Measurements from ENCODE around the gene UNC13B.

DNA sequence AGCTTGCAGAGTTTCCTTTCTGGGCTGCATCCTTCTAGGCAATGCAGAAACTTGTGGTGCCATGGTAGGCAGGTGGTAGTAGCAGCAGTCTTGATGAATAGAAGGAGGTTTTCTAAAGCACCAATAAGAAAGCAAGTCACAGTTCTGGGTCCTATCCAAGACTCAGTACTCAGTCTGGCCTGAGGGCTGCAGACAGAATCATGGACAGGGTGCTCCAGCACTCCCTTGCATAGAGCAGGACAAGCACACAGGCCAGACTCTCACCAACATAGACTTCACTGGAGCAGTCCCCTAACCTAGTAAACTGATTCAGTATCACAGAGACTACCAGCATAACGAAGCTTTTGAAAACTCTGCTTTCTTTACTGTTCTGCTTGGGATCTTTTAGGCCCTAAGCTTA lies 194.1 kb downstream of the UNC13B start:
- TF ChIP-seq POLR2A (IDR thresholded peaks at IDR 0.05), result no peak
- TF ChIP-seq, protein P1, sequence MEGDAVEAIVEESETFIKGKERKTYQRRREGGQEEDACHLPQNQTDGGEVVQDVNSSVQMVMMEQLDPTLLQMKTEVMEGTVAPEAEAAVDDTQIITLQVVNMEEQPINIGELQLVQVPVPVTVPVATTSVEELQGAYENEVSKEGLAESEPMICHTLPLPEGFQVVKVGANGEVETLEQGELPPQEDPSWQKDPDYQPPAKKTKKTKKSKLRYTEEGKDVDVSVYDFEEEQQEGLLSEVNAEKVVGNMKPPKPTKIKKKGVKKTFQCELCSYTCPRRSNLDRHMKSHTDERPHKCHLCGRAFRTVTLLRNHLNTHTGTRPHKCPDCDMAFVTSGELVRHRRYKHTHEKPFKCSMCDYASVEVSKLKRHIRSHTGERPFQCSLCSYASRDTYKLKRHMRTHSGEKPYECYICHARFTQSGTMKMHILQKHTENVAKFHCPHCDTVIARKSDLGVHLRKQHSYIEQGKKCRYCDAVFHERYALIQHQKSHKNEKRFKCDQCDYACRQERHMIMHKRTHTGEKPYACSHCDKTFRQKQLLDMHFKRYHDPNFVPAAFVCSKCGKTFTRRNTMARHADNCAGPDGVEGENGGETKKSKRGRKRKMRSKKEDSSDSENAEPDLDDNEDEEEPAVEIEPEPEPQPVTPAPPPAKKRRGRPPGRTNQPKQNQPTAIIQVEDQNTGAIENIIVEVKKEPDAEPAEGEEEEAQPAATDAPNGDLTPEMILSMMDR (IDR thresholded peaks at IDR 0.05), result no peak
